Suppressor macrophage treated with lipopolysaccharide for 1 hour (primary cell): ENCODE measurements around the gene PHF10.
"Not testable (repeated sequence)": the region's sequence is repeated elsewhere in the genome, so short reads cannot be mapped to it uniquely, and the experiment has no call there.

ENCODE experiments used
- DNase-seq, 3 donors: peaks; one replicate each; pipeline ENCODE4 v3.0.0-alpha.2; 2020 to 2022

Gene PHF10

GRCh38 chr6:169722362-169723199 is 1.7 kb downstream of the PHF10 start:
- peak; percentile 57 to 70 (median 62) for DNase-seq

GRCh38 chr6:169720207-169720855 is 4.0 kb downstream of the PHF10 start:
- DNase-seq = peak in 1 of 3 donors; percentile 24

GRCh38 chr6:169719117-169719516 is 5.2 kb downstream of the PHF10 start:
- DNase-seq = no peak

- DNase-seq = no peak
Observed at GRCh38 chr6:169714595-169714994, 9.7 kb downstream of the PHF10 start.

DNA sequence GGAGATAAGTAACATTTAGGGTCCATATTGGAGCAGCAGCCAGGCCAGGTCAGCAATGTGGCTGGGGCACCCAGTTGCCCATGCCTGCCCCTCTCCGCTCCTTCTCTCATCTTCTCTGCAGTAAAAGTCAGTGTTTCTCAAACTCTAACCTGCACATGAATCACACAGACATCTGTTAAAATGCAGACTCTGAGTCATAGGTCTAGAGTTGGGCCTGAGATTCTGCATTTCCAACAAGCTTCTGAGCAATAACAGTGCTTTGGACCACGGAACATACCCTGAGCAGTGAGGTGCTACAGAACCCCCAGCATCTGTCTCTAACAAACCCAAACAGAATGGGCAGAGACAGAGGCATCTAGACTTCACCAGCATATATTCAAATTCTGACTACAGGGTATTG is 10.1 kb downstream of the PHF10 start:
- DNase-seq = no peak

GRCh38 chr6:169710009-169710408 is 14.3 kb downstream of the PHF10 start:
- DNase-seq = no peak

DNA sequence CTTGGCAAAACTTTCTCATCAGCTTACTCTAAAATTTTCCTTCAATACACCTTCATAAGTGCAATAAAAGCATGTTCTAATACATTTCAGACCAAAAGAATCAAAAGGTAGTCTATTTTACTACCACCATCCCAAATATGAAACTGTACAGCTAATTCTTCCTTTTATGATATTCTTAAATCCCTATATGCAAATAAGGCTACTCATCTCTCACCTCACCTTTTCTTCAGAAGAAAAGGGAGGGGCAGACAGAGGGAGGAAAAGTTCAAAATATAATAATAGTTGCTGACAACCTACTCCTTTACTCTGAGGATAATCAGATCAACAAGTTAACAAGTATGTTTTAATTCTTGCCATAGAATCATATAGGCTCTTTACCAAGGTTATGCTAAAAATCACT is 15.0 kb downstream of the PHF10 start:
- no peak for DNase-seq

- no peak for DNase-seq
Observed at GRCh38 chr6:169707772-169708171, 16.5 kb downstream of the PHF10 start.

DNA sequence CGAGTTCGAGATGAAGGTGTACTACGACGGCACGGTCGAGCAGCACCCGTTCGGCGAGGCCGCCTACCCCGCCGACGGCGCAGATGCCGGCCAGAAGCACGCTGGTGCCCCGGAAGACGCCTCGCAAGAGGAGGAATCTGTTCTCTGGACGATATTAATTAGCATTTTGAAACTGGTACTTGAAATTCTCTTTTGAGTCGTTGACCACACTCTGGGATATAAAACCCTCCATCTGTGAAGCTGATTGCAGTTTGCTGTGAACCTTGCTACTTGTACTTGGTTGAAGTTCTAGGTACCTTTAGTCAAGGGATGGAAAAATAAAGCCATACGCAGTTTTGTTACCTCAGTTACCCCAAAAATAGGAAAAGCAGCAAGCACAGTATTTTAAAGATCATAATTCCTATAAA is 21.5 kb downstream of the PHF10 start:
- peak in 2 of 3 donors; percentile 22 to 34 for DNase-seq

- DNase-seq = peak; percentile 100
Observed at GRCh38 chr6:169701954-169702839, 22.1 kb downstream of the PHF10 start, which contains the start of the genes C6orf120 and WDR27. TSS of gene C6orf120 (plus strand) at chr6:169702126. CDS start at chr6:169702460, 334 bp downstream. TSS of gene WDR27 (minus strand) at chr6:169702029. CDS start at chr6:169689005, 13,024 bp downstream.

DNA sequence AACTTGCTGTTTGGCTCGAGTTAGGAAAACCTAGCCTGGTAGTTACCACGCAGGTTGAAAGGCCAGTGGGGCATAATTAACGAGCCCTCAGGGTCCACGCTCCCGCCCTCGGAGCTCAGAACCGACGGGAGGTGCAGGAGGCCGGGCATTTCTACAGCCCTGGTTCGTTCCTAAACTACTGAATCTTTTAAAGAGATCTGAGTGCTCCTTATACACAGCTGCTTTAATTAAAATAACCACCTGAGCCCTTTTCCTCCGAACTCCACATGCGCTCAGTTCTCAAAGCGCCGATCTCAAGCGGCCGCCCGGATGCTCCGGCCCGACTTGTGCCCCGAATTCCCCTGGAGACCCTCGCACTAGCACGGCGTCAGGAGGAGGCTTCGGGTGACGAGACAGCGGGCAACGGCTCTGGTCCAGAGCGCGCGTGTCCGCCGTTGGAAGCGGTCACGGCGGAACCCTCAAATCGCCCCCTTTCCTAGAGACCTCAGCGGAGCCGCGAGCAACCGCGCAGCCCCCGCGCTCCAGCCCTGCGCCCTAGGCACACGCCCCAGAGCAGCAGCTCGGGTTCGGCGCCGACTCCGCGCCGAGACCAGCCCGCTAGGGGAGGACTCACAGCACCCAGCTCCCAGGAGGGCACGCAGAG is 22.9 kb downstream of the PHF10 start:
- peak in 2 of 3 donors; percentile 19 to 20 for DNase-seq

GRCh38 chr6:169700296-169700695 is 24.0 kb downstream of the PHF10 start:
- DNase-seq = peak in 2 of 3 donors; percentile 28 to 34

DNA sequence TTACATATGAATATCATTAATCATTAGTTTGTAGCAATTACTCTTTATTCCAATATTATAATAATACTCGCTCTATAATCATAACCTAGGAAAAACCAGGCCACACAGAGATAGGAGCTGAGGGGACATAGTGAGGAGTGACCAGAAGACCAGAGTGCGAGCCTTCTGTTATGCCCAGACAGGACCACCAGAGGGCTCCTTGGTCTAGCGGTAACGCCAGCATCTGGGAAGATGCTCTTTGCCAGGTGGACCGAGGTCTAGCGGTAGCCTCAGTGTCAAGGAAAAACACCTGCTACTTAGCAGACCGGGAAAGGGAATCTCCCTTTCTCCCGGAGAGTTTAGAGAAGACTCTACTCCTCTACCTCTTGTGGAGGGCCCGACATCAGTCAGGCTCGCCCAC is 27.2 kb downstream of the PHF10 start:
- not testable (repeated sequence) for DNase-seq

GRCh38 chr6:169695131-169695530 is 29.2 kb downstream of the PHF10 start:
- no peak for DNase-seq

- no peak for DNase-seq
Observed at GRCh38 chr6:169692516-169692915, 31.8 kb downstream of the PHF10 start.

DNA sequence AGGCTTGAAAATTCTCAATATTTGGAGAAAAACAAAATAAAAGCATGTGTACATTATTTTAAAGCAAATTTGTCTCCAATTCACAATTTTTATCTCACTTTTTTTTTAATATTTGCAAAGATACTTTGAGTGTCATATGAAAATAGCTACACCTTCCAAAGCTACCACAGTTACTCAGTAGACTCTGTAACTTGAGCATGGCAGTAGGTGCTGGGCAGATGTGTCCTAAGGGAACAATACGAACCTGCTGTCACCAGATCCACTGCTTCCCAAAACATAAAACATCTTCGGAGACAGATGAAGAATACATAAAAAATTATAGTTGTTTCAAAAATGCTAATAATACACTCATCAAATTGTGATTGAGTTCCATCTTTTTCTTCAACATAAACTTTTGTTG is 33.0 kb downstream of the PHF10 start:
- no peak for DNase-seq

GRCh38 chr6:169689287-169689686 is 35.0 kb downstream of the PHF10 start:
- no peak for DNase-seq

GRCh38 chr6:169685860-169686259 is 38.4 kb downstream of the PHF10 start:
- DNase-seq = no peak

GRCh38 chr6:169684056-169684455 is 40.2 kb downstream of the PHF10 start:
- no peak for DNase-seq

GRCh38 chr6:169678342-169678741 is 46.0 kb downstream of the PHF10 start:
- no peak for DNase-seq

- DNase-seq = no peak
Observed at GRCh38 chr6:169677096-169677495, 47.2 kb downstream of the PHF10 start.

- DNase-seq = no peak
Observed at GRCh38 chr6:169675011-169675410, 49.3 kb downstream of the PHF10 start.
